ENCODE results near the gene SMCO2.

SMCO2 gene

DNA sequence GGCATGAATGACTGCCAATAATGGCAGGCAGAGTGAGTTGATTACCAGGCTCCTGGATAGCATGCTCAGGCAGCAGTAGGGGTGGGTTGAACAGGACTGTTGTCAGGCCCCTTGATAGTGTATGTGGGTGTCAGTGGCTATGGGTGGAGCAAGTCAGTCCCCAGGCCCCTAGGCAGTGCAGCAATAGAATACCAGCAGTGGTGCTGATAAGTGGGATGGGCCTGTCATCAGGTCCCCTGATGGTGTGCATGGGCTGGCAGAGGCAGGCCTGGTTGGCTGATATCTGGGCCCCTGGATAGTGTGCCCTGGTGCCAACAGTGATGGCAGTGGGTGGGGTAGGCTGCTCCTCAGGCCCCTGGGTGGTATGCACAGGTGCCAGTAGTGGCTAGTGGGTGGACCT is 32.4 kb downstream of the SMCO2 start:
- no peak overlapping the region for H3K4me3 ChIP-seq (ENCODE audit: low read length)
- no peak overlapping the region for H3K27ac ChIP-seq (ENCODE audit: low read length)
- no peaks in the 10 kb centered on the region for H3K36me3 ChIP-seq (ENCODE audit: control insufficient read depth, low read depth, low read length)
- H3K9me3 ChIP-seq (ENCODE audit: control insufficient read depth, low read depth, low read length): peaks cover 8% of the 10 kb centered on the region
- H3K4me1 ChIP-seq (ENCODE audit: control insufficient read depth, low read depth, low read length): no peaks in the 10 kb centered on the region
- no peak overlapping the region for H3K9ac ChIP-seq (ENCODE audit: low read length)
- H3K27me3 ChIP-seq (ENCODE audit: control insufficient read depth, insufficient read depth, low read length): no peaks in the 10 kb centered on the region

GRCh38 chr12:27480016-27480415 is 33.5 kb downstream of the SMCO2 start:
- Histone ChIP-seq H3K9ac (ENCODE audit: low read length) (no peak overlapping the region), H3K4me3 (ENCODE audit: low read length) (no peak overlapping the region), H3K27me3 (ENCODE audit: control insufficient read depth, insufficient read depth, low read length) (no peaks in the 10 kb centered on the region), H3K4me1 (ENCODE audit: control insufficient read depth, low read depth, low read length) (no peaks in the 10 kb centered on the region), H3K9me3 (ENCODE audit: control insufficient read depth, low read depth, low read length) (peaks cover 8% of the 10 kb centered on the region), H3K36me3 (ENCODE audit: control insufficient read depth, low read depth, low read length) (no peaks in the 10 kb centered on the region), H3K27ac (ENCODE audit: low read length) (no peak overlapping the region)

DNA sequence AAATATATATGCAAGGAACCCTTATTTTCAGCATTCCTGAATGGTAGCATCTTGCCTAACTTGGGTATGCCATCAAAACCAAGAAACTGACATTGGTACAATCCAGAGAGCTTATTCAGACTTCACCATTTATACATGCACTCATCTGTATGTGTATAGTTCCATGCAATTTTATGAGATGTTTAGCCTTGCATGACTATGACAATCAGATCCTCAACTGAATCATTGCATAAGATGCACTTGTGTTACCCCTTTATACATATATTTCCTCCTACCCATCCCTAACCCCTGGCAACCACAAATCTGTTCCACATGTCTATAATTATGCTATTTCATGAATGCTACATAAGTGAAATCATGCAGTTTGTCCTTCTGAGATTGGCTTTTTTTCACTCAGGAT is 40.4 kb downstream of the SMCO2 start:
- Histone ChIP-seq H3K4me3 (ENCODE audit: low read length) (no peak overlapping the region), H3K9me3 (ENCODE audit: control insufficient read depth, low read depth, low read length) (no peaks in the 10 kb centered on the region), H3K27me3 (ENCODE audit: control insufficient read depth, insufficient read depth, low read length) (no peaks in the 10 kb centered on the region), H3K4me1 (ENCODE audit: control insufficient read depth, low read depth, low read length) (no peaks in the 10 kb centered on the region), H3K27ac (ENCODE audit: low read length) (no peak overlapping the region), H3K36me3 (ENCODE audit: control insufficient read depth, low read depth, low read length) (no peaks in the 10 kb centered on the region), H3K9ac (ENCODE audit: low read length) (no peak overlapping the region)

- no peaks in the 10 kb centered on the region for H3K4me1 ChIP-seq (ENCODE audit: control insufficient read depth, low read depth, low read length)
- H3K27ac ChIP-seq (ENCODE audit: low read length): no peak overlapping the region
- no peak overlapping the region for H3K4me3 ChIP-seq (ENCODE audit: low read length)
- H3K27me3 ChIP-seq (ENCODE audit: control insufficient read depth, insufficient read depth, low read length): no peaks in the 10 kb centered on the region
- H3K36me3 ChIP-seq (ENCODE audit: control insufficient read depth, low read depth, low read length): no peaks in the 10 kb centered on the region
- no peaks in the 10 kb centered on the region for H3K9me3 ChIP-seq (ENCODE audit: control insufficient read depth, low read depth, low read length)
- H3K9ac ChIP-seq (ENCODE audit: low read length): no peak overlapping the region
Observed at GRCh38 chr12:27488479-27488878, 41.9 kb downstream of the SMCO2 start.

DNA sequence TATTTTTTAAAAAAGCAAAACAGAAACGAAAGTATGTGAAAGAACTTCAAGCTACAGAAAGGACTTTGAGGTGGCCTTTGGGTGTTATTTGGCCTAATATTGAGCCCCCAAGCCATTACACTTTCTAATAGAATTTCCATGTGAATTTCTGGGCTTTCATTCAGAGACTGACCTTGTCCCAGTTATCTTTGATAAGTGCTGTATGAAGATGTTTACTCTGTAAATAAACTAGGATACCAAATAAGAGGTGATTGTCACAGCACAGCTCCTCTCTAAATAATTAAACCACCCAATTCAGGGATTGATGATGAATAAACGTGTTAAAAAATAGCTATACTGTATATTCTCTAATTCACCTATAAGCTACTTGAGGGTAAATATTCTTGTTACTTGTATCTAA is 44.7 kb downstream of the SMCO2 start:
- Histone ChIP-seq H3K36me3 (ENCODE audit: control insufficient read depth, low read depth, low read length) (no peaks in the 10 kb centered on the region), H3K4me1 (ENCODE audit: control insufficient read depth, low read depth, low read length) (no peaks in the 10 kb centered on the region), H3K4me3 (ENCODE audit: low read length) (no peak overlapping the region), H3K9ac (ENCODE audit: low read length) (no peak overlapping the region), H3K27me3 (ENCODE audit: control insufficient read depth, insufficient read depth, low read length) (no peaks in the 10 kb centered on the region), H3K27ac (ENCODE audit: low read length) (no peak overlapping the region), H3K9me3 (ENCODE audit: control insufficient read depth, low read depth, low read length) (no peaks in the 10 kb centered on the region)

DNA sequence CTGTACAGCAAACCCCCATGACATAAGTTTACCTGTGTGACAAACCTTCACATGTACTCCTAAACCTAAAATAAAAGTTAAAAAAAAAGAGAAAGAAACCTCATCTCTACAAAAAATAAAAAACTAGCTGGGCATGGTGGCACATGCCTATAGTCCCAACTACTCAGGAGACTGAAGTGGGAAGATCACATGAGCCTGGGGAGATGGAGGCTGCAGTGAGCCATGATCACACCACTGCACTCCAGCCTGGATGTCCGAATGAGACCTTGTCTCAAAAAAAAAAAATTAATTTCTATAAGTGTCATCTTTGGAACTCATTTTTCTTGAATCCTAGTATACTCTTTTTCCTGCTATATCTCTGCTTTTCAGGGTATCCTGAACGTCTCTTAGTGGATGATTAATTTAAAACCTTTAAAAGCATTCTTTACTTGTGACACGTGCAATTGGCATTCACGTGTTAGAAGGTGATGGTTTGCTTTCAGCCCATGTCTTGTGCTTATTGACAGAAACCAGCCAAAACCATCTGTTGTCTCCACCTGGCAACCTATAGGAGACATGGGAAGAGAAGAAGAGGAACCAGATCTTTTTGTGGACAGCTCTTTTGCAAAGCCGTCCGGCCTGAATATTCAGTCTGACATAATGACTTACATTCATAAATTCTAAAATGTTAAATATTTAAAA is 46.9 kb downstream of the SMCO2 start:
- Histone ChIP-seq H3K36me3 (ENCODE audit: control insufficient read depth, low read depth, low read length) (no peaks in the 10 kb centered on the region), H3K27ac (ENCODE audit: low read length) (no peak overlapping the region), H3K9me3 (ENCODE audit: control insufficient read depth, low read depth, low read length) (no peaks in the 10 kb centered on the region), H3K9ac (ENCODE audit: low read length) (no peak overlapping the region), H3K27me3 (ENCODE audit: control insufficient read depth, insufficient read depth, low read length) (no peaks in the 10 kb centered on the region), H3K4me1 (ENCODE audit: control insufficient read depth, low read depth, low read length) (no peaks in the 10 kb centered on the region), H3K4me3 (ENCODE audit: low read length) (no peak overlapping the region)

DNA sequence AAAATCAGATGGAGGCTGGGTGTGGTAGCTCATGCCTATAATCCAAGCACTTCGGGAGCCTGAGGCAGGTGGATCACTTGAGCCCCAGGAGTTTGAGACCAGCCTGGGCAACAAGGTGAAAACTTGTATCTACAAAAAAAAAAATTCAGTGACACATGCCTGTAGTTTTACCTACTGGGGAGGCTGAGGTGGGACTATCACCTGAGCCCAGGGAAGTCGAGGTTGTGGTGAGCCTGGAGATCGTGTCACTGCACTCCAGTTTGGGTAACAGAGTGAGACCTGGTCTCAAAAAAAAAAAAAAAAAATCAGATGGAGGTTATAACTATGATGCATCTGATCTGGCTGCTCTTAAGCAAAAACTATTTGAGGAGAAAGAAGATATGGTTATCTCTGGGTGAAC is 50.9 kb downstream of the SMCO2 start:
- H3K9me3 ChIP-seq (ENCODE audit: control insufficient read depth, low read depth, low read length): no peaks in the 10 kb centered on the region
- no peaks in the 10 kb centered on the region for H3K4me1 ChIP-seq (ENCODE audit: control insufficient read depth, low read depth, low read length)
- H3K36me3 ChIP-seq (ENCODE audit: control insufficient read depth, low read depth, low read length): no peaks in the 10 kb centered on the region
- no peak overlapping the region for H3K27ac ChIP-seq (ENCODE audit: low read length)
- no peaks in the 10 kb centered on the region for H3K27me3 ChIP-seq (ENCODE audit: control insufficient read depth, insufficient read depth, low read length)
- no peak overlapping the region for H3K9ac ChIP-seq (ENCODE audit: low read length)
- H3K4me3 ChIP-seq (ENCODE audit: low read length): no peak overlapping the region

GRCh38 chr12:27498149-27498548 is 51.6 kb downstream of the SMCO2 start:
- no peak overlapping the region for H3K9ac ChIP-seq (ENCODE audit: low read length)
- H3K9me3 ChIP-seq (ENCODE audit: control insufficient read depth, low read depth, low read length): no peaks in the 10 kb centered on the region
- H3K4me1 ChIP-seq (ENCODE audit: control insufficient read depth, low read depth, low read length): no peaks in the 10 kb centered on the region
- H3K4me3 ChIP-seq (ENCODE audit: low read length): no peak overlapping the region
- H3K27me3 ChIP-seq (ENCODE audit: control insufficient read depth, insufficient read depth, low read length): no peaks in the 10 kb centered on the region
- H3K27ac ChIP-seq (ENCODE audit: low read length): no peak overlapping the region
- H3K36me3 ChIP-seq (ENCODE audit: control insufficient read depth, low read depth, low read length): no peaks in the 10 kb centered on the region

GRCh38 chr12:27498761-27499160 is 52.2 kb downstream of the SMCO2 start:
- H3K4me1 ChIP-seq (ENCODE audit: control insufficient read depth, low read depth, low read length): no peaks in the 10 kb centered on the region
- H3K9me3 ChIP-seq (ENCODE audit: control insufficient read depth, low read depth, low read length): no peaks in the 10 kb centered on the region
- H3K9ac ChIP-seq (ENCODE audit: low read length): no peak overlapping the region
- no peak overlapping the region for H3K4me3 ChIP-seq (ENCODE audit: low read length)
- H3K27me3 ChIP-seq (ENCODE audit: control insufficient read depth, insufficient read depth, low read length): no peaks in the 10 kb centered on the region
- no peaks in the 10 kb centered on the region for H3K36me3 ChIP-seq (ENCODE audit: control insufficient read depth, low read depth, low read length)
- no peak overlapping the region for H3K27ac ChIP-seq (ENCODE audit: low read length)

- Histone ChIP-seq H3K27me3 (ENCODE audit: control insufficient read depth, insufficient read depth, low read length) (no peaks in the 10 kb centered on the region), H3K4me3 (ENCODE audit: low read length) (no peak overlapping the region), H3K4me1 (ENCODE audit: control insufficient read depth, low read depth, low read length) (no peaks in the 10 kb centered on the region), H3K36me3 (ENCODE audit: control insufficient read depth, low read depth, low read length) (no peaks in the 10 kb centered on the region), H3K27ac (ENCODE audit: low read length) (no peak overlapping the region), H3K9ac (ENCODE audit: low read length) (no peak overlapping the region), H3K9me3 (ENCODE audit: control insufficient read depth, low read depth, low read length) (no peaks in the 10 kb centered on the region)
Observed at GRCh38 chr12:27499377-27499776, 52.8 kb downstream of the SMCO2 start.

GRCh38 chr12:27500546-27500945 is 54.0 kb downstream of the SMCO2 start:
- Histone ChIP-seq H3K9me3 (ENCODE audit: control insufficient read depth, low read depth, low read length) (no peaks in the 10 kb centered on the region), H3K36me3 (ENCODE audit: control insufficient read depth, low read depth, low read length) (no peaks in the 10 kb centered on the region), H3K4me3 (ENCODE audit: low read length) (no peak overlapping the region), H3K27ac (ENCODE audit: low read length) (no peak overlapping the region), H3K4me1 (ENCODE audit: control insufficient read depth, low read depth, low read length) (no peaks in the 10 kb centered on the region), H3K27me3 (ENCODE audit: control insufficient read depth, insufficient read depth, low read length) (no peaks in the 10 kb centered on the region), H3K9ac (ENCODE audit: low read length) (no peak overlapping the region)

GRCh38 chr12:27502021-27502435 is 55.5 kb downstream of the SMCO2 start:
- H3K36me3 ChIP-seq (ENCODE audit: control insufficient read depth, low read depth, low read length): no peaks in the 10 kb centered on the region
- no peak overlapping the region for H3K27ac ChIP-seq (ENCODE audit: low read length)
- no peaks in the 10 kb centered on the region for H3K27me3 ChIP-seq (ENCODE audit: control insufficient read depth, insufficient read depth, low read length)
- H3K4me3 ChIP-seq (ENCODE audit: low read length): no peak overlapping the region
- H3K9ac ChIP-seq (ENCODE audit: low read length): no peak overlapping the region
- no peaks in the 10 kb centered on the region for H3K9me3 ChIP-seq (ENCODE audit: control insufficient read depth, low read depth, low read length)
- no peaks in the 10 kb centered on the region for H3K4me1 ChIP-seq (ENCODE audit: control insufficient read depth, low read depth, low read length)
